ENCODE data around the gene SETD3. TPM values are rescaled to one million over a fixed set of nuclear protein-coding genes. Genes with fewer than 3 reads are reported as not detected.

SETD3 gene
- total and polyA plus RNA-seq, 2 of the 8 experiments (the other 6 are each of a cell fraction or from before 2014, with no cell fraction given): 24.0 to 64.0 TPM

DNA sequence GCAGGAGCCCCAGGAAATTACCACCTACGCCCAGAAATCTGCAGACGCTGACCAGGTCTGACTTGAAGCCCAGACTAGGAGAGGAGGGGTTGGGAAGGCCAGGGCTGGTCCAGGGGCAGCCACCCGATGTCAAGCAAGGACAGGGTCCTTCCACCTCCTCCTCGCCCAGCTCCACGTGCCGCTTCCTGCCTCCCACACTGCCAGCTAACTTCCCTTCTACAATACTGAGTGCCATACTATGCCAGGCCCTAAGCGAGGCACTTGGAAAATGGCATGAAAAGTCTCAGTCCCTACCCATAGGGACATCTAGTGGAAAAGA lies 71.7 kb downstream of the SETD3 start:
- no peaks in the 10 kb centered on the region for H3K79me1 ChIP-seq (ENCODE audit: low read depth, low read length)
- TF ChIP-seq EZH2 (IDR thresholded peaks at IDR 0.05; ENCODE audit: low read depth, low read length, severe bottlenecking) (no peak), GTF2F1 (IDR thresholded peaks at IDR 0.05; ENCODE audit: borderline replicate concordance, low read depth, low read length) (no peak), NANOG (IDR thresholded peaks at IDR 0.05; ENCODE audit: insufficient read depth, low read depth, low read length, poor library complexity, severe bottlenecking) (no peak), POLR2AphosphoS5 (IDR thresholded peaks at IDR 0.05; ENCODE audit: low read depth, low read length) (no peak), RXRA (IDR thresholded peaks at IDR 0.05; ENCODE audit: insufficient read depth, low read depth, low read length) (no peak), BRCA1 (IDR thresholded peaks at IDR 0.05; ENCODE audit: low read depth, low read length) (no peak), E2F6 (IDR thresholded peaks at IDR 0.05) (no peak), CBX5 (IDR thresholded peaks at IDR 0.05; ENCODE audit: low read depth, low read length) (no peak)
- TF ChIP-seq, protein P1, sequence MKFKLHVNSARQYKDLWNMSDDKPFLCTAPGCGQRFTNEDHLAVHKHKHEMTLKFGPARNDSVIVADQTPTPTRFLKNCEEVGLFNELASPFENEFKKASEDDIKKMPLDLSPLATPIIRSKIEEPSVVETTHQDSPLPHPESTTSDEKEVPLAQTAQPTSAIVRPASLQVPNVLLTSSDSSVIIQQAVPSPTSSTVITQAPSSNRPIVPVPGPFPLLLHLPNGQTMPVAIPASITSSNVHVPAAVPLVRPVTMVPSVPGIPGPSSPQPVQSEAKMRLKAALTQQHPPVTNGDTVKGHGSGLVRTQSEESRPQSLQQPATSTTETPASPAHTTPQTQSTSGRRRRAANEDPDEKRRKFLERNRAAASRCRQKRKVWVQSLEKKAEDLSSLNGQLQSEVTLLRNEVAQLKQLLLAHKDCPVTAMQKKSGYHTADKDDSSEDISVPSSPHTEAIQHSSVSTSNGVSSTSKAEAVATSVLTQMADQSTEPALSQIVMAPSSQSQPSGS (IDR thresholded peaks at IDR 0.05; ENCODE audit: low read length): no peak
- no peak overlapping the region for H2AFZ ChIP-seq (ENCODE audit: low read length)
- DNase-seq (ENCODE audit: low read depth in 1 of 2, low spot score in 2 of 2) (no peak), FAIRE-seq (no peak)
- no peak overlapping the region for H2BK15ac ChIP-seq (ENCODE audit: low read length)
- H3K18ac ChIP-seq (ENCODE audit: extremely low read depth, low read length): no peak overlapping the region
- WGBS, 2 experiments (ENCODE audit: extremely low coverage in 1 of 2, insufficient coverage in 1 of 2, insufficient read length in 1 of 2, insufficient replicate concordance in 2 of 2, low coverage in 1 of 2, low lambda C conversion rate in 2 of 2, missing lambda C conversion rate in 1 of 2): 83% methylated on average over 7 of the region's 7 CpGs; no CpG with 5 or more reads in 1 of the 2 experiments
- no peaks in the 10 kb centered on the region for H3K27me3 ChIP-seq (replicated peaks in 1 of 4; ENCODE audit: control insufficient read depth in 3 of 4, extremely low read depth in 1 of 4, insufficient read depth in 3 of 4, low read length in 3 of 4)
- no peaks in the 10 kb centered on the region for H3K23me2 ChIP-seq (ENCODE audit: low read depth, low read length)
- CTCF ChIA-PET (ENCODE audit: partially characterized antibody): interaction anchor here (1.0 to 15.0 kb wide), 2 partner anchors 20 to 84 kb away, joined by 3 to 447 read pairs; no protein-coding TSS in a partner anchor
- H3K36me3 ChIP-seq (ENCODE audit: control insufficient read depth in 2 of 4, insufficient read depth in 4 of 4, low read length in 3 of 4): peaks cover 0 to 12% (median 4%) of the 10 kb centered on the region in 4 experiments; a peak in 5 of 8 replicates
- H3K4me1 ChIP-seq (replicated peaks in 1 of 4; ENCODE audit: control insufficient read depth in 3 of 4, insufficient read depth in 4 of 4, low read length in 3 of 4): peaks cover 8 to 33% (median 23%) of the 10 kb centered on the region in 4 experiments
- no peak overlapping the region for H3K27ac ChIP-seq (ENCODE audit: low read depth, low read length)
- no peak overlapping the region for H3K14ac ChIP-seq (ENCODE audit: insufficient read length)
- H4K8ac ChIP-seq (ENCODE audit: extremely low read depth, insufficient read depth, low read length): no peak overlapping the region
- H2BK120ac ChIP-seq (replicated peaks; ENCODE audit: low read depth, low read length): no peak overlapping the region
- no peak overlapping the region for H3K56ac ChIP-seq (replicated peaks; ENCODE audit: insufficient read length, low read depth, low read length)
- no peak overlapping the region for H4K91ac ChIP-seq (replicated peaks; ENCODE audit: insufficient read length, low read length)
- no peak overlapping the region for H2AK5ac ChIP-seq (ENCODE audit: low read depth, low read length)
- no peak overlapping the region for H3K9ac ChIP-seq (replicated peaks in 1 of 4; ENCODE audit: extremely low read depth in 1 of 4, low read depth in 3 of 4, low read length in 3 of 4)
- H2BK20ac ChIP-seq (ENCODE audit: low read length): peak overlapping the region; percentile 51; the same call in 1 of the 2 replicates
- POLR2A ChIA-PET (ENCODE audit: partially characterized antibody): no interaction called here
- H2BK5ac ChIP-seq (ENCODE audit: low read depth, low read length): no peak overlapping the region
- no peak overlapping the region for H3K4ac ChIP-seq (replicated peaks; ENCODE audit: insufficient read length, low read depth, low read length)
- no peak overlapping the region for H4K5ac ChIP-seq (ENCODE audit: insufficient read length, low read depth, low read length)
- no peaks in the 10 kb centered on the region for H4K20me1 ChIP-seq (replicated peaks in 1 of 2; ENCODE audit: control insufficient read depth in 1 of 2, insufficient read depth in 2 of 2, low read length in 2 of 2)
- H3K23ac ChIP-seq (ENCODE audit: insufficient read length): no peak overlapping the region
- H3K4me3 ChIP-seq (ENCODE audit: extremely low read depth in 1 of 4, insufficient read depth in 2 of 4, low read depth in 3 of 4, low read length in 4 of 4): no peak overlapping the region
- no peak overlapping the region for H3K4me2 ChIP-seq (ENCODE audit: insufficient read depth in 1 of 2, low read depth in 2 of 2, low read length in 2 of 2)
- H3K79me2 ChIP-seq (ENCODE audit: control insufficient read depth in 1 of 2, insufficient read depth in 2 of 2, low read length in 2 of 2): no peaks in the 10 kb centered on the region
- no peaks in the 10 kb centered on the region for H3K9me3 ChIP-seq (ENCODE audit: insufficient read depth in 2 of 2, low read depth in 1 of 2, low read length in 1 of 2)
- peak overlapping the region; percentile 20; the same call in 1 of the 2 replicates for H2BK12ac ChIP-seq (ENCODE audit: low read depth, low read length)

Data from H1 (cell line).